ENCODE data around the gene FAM186B.

The FAM186B gene

DNA sequence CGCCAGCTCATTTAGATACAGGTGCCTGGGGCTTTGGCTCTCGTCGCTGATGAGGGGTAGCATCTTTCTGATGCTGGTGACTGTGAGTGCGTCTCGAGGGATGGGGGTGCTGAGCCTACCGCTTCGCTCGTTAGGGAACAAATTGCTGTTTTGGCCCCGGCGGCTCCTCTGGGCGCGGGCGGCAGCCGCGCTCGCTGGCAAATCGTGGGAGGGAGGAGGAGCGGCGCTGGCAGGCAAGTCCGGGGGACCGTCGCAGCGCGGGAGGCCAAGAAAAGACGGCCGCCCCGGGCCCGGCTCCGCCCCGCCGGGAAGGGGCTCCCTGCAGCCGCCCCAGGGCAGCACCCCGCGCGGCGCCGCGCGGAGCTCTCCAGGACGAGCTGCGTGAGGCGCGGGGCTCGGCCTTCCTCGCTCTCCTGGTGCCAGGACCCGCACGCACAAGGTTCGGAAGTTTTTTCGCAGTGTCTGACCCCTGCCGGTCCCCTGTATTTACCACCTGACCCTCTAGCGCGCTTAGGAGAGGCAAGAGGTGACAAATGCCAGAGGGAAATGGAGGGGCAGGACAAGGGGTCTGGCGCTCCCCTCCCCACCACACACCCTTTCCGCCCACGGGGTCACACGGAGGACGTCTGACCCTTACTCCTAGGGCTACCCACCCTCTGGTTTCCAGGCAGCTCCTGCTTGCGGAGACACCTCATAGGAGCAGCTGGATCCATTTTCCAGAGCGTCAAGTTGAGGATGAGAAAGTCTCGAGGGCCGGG lies 67.5 kb downstream of the FAM186B start:
- DNase-seq (ENCODE audit: low read depth) = no peak

Data from activated gamma-delta T cell treated with anti-CD3 and anti-CD28 coated beads, Interleukin-2, amount 50 U/mL, for 16 hours (primary cell).